Hypothalamus (tissue), 51 donors: ENCODE measurements around the gene MAPK8.

Experiments used
- DNase-seq, 51 donors: peaks; one replicate each; lab custom pipeline; 2025; lab: John Stamatoyannopoulos, UW

MAPK8 gene

DNA sequence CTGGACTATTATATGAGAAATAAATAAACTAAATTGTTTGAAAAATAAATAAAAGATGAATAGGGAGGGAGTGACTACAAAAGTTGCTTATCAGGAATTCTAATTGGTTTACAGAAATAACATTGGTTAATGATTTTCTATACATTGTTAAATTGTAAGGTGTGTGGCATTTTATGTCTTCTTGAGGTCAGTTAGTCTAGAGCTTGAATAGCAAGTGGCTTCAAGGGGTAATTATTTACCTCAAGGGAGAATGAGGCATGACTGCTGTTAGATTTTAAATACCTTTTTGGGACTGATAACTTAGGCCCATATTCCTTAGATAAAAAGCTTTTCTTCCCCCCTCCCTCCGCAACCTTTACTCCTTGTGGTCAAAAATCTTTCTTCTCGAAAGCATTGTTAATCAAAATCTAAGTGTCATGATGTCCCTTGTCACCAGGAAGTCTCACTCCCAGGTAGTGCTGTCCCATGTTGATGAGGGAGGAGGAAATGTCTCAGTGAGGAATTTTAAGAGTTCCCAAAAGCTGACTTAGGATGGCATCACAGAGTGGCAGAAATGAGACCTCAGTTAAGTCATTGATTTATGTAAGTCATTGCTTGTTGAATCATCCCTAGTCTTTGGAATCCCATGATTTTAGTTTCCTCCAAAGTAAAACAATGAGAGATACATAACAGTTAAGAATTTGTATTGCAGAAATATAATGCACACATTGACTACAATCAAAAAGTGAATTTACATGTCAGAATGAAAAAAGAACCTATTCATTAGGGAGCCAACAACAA is 71.5 kb downstream of the MAPK8 start:
- DNase-seq: no peak

DNA sequence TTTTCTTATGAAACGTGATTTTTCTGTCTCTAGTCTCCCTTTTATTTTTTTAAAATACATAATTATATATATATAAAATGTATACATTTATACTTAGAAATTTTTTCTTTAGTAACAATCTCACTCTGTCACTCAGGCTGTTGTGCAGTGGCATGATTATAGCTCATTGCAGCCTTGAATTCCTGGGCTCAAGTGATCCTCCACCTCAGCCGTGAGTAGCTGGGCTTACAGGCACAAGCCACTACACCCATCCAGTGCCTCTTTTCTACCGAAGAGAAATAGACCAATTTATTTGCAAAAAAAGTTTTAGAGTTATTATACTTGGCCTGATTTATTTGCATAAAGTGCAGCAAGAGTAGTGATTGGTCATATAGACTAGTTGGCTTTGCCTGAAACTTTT is 72.2 kb downstream of the MAPK8 start:
- DNase-seq: no peak

DNA sequence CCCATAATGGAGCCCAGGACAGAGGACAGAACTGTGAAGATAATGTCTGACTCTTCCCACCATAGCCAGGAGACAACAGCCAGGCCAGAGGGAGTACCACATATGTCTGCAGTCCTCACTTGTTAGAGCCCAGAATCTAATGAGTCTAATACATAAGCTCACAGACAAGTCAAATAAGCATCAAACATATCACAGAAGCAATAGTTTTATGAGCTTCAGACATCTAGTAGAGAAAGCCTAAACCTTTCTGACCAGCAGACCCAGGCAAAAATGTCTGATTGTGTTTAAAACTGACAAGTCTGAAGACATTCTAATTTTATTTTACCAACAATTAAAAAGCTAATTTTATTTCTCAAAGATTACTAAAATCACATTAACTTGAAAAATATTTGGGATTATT is 75.5 kb downstream of the MAPK8 start:
- no peak for DNase-seq

DNA sequence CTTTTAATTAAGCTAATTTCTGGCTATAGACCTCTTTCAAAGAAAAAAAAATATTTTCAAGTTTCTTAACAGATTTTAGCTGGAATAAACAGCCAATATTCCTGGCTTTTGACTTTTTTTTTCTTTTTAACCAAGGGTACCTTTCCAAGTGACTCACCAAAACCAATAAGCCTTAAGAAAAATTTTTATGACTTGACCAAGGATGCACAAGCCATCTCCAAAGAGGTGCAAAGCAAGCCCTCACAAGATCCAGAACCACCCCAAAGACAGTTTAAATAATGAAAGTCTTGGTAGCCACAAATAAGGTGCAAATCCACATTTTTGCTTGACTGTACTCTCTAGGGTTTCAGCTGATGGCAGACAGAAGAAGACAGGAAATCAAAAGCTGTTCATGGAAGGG is 76.5 kb downstream of the MAPK8 start:
- DNase-seq: no peak

DNA sequence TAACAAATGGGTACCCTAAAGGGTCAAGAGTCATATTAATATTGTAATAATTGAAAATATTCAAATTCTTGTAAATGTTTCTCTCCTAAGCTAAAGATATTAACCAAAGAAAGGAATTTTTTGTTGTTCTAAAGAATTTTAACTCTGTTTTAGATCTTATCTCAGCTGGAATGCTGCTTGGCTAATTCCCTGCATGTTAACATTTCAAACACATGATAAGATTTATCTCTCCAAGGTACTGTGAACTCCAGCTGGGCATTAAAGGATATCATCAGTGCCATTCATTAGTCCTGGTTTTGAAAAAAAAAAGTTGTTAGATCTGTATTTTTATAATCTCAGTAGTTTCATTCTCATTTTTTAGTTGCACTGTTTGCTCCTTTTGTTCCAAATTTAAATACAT is 76.9 kb downstream of the MAPK8 start:
- DNase-seq: no peak

DNA sequence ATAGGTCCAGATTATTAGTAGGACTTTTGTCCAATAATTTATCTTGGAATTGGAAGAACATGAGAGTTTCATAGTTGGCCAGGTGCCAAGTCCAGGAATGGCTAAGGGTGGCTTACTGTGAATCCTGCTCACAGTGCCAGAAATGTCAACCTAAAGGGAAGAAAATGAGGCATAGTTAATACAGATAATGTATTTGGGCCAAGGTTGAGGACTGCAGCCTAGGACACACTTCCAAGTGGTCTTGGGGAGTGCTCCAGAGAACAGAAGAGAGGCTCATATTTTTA is 78.2 kb downstream of the MAPK8 start:
- DNase-seq: no peak

DNA sequence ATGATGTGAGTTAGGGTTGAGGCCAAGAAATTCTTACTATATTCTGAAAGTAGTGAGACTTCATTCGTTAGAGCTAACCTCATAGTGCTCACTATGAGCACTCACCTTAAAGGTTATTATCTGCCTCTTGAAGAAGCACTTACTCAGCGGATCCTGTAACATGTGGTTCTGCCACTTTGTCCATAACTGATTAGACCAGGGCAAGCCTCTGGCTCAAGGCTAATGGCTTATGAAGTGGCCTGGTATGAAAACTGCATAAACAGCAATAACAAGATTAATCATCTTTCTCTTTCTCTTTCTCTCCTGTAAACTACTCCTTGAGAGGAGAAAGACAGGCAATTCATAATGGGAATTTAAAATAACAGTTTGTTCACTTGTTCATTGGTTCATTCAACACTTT is 82.8 kb downstream of the MAPK8 start:
- no peak for DNase-seq

DNA sequence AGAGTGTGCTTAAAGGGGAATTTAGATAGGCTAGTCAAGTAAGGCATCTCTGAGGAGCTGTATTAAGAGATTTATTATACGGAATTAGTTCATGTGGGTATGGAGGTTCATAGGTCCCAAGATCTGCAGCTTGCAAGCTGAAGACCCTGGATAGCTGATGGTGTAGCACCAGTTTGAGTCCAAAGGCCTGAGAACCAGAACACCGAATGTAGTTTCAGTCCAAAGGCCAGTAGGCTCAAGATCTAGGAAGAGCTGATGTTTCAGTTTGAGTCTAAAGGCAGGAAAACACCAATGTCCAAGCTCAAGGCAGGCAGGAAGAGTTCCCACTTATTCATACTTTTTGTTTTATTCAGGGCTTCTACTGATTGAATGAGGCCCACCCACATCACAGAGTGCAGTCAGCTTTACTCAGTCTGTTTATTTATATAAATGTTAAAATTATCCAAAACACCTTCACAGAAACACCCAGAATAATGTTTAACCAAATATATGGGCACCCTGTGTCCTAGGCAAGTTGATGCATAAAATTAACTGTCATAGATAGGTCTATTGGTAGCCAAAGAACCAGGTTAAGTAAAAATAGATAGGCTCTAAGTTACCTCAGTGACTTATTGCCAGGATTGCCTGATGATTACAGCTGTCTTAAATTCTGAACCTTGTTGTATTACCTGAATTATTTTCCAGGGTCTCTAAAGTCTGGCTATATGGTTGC is 83.5 kb downstream of the MAPK8 start:
- DNase-seq: no peak

DNA sequence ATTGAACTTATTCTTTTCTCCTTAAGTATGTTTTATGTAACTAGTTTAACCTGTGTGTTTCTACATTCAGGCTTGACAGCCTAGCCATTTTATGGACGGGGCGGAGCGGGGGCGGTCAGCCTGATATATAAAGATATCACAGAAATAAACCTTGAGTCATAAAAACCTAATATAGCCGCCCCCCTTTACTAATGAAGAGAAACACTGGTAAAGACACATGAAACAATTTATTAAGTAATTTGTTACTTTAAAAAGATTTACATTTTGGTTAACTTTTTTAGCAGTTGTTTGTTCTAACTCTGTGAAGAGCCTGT is 84.0 kb downstream of the MAPK8 start:
- DNase-seq: no peak

DNA sequence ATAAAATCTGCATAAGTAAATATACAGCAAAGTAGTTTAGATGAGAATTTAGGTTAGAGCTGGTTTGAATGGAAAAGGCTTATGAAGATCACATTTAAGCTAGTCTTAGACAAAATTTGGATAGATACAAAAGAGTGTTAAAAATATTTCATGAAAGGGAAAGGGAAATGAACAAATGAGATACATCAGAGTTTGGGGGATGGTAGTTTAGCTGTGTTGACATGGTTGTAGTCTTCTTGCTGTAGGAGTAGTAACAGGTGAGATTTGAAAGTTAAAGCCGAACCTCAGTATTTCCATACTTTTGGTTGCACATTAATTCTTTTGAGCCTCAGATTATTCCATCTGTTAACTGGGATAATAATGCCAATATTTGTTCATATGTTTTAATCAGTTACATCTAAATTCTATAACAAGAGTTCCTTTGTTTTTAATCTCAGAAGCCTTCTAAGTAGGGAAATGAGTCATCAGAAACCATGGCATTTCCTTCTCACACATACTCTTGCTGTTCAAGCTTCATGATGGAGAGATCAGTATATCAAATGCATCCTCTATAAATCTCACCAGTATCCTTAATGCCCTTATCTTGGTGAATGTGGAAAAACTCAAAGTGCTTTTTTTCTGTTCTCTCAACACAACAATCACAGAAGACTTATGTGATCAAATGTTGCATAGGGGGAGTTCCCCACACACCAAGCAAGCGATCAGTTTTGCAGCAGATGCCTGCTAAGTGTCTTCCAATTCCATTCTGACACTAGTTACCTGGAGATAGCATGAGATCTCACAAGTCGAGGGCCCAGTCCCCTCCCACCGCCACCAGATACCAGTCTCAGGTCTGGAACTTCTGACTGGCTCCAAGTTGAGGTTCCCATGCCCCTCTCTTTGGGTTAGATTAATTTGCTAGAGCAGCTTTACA is 84.7 kb downstream of the MAPK8 start:
- DNase-seq: no peak

DNA sequence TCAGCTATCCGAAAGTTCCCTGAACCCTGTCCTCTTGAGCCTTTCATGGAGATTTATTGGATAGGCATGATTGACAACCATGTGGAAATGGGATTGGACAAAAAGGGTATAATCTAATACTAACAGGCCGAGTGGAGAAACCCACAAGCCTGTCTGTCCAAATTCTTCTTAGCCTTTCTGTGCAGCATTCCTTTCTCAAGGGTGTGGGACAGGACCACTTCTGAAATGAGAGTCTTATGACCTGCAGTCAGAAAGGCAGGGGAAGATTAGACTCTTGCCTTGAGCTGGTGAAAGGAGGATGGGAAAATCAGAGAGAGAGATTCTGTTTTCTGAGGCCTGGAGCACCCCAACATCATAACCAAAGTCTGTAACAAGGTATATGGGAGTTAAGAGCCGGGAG is 85.5 kb downstream of the MAPK8 start:
- DNase-seq: no peak

DNA sequence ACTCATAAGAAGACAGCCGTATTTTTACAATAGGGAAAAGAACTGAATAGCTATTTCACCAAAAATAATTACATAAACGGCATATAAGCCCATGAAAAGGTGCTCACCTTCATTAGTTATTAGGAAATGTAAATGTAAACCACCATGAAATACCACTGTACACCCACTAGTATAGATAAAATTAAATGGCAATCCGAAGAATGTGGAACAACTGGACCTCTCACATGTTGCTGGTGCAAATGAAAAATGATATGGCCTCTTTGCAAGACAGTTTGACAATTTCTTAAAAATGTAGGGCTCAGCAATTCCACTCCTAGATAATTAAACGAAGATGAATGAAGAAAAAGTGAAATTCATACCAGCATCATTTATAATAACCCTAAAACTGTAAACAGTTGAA is 91.8 kb downstream of the MAPK8 start:
- DNase-seq: no peak

DNA sequence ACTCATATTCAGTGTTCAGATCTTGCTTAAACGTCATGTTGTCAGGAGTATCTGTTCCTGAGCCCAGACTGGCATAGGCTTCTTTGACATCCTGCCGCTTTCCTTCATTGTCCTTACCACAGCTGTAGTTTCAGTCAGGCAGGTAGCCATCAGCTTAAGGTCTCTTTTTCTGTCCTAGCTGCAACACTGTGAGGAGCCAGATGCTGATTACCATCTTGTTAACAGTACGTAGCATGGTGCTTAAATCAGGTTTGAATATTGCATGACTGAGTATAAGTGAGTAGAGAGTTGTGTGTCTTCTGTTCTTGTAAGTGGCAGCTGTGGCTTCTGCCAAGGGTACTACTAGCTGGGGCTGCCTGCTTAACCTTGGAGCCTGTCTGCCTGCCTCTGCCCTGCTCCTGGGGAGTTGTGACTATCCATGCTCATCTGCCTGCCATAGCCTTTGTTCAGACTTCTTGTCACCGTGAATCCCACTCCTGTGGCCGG is 92.6 kb downstream of the MAPK8 start:
- DNase-seq: peak in 3 of 51 donors; percentile 20 to 33 (median 20)

DNA sequence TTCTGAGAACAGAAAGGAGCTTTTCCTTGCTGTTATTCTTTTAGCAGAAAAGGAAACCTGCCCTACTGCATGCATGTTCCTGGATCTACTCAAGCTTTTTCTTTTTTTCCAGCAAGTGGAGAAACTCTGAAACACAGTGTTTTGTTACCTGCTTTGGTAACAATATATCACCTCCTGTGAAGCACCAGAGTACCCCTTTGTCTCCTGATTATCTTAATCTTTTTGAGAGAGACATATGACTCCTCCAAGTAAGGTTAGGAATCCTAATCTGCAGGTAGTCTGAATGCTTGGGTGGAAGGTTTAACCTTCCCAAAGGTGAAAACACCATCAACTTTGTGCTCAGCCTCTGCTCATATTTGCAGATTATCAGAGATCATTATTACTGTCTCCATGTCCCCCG is 93.1 kb downstream of the MAPK8 start:
- DNase-seq: no peak

DNA sequence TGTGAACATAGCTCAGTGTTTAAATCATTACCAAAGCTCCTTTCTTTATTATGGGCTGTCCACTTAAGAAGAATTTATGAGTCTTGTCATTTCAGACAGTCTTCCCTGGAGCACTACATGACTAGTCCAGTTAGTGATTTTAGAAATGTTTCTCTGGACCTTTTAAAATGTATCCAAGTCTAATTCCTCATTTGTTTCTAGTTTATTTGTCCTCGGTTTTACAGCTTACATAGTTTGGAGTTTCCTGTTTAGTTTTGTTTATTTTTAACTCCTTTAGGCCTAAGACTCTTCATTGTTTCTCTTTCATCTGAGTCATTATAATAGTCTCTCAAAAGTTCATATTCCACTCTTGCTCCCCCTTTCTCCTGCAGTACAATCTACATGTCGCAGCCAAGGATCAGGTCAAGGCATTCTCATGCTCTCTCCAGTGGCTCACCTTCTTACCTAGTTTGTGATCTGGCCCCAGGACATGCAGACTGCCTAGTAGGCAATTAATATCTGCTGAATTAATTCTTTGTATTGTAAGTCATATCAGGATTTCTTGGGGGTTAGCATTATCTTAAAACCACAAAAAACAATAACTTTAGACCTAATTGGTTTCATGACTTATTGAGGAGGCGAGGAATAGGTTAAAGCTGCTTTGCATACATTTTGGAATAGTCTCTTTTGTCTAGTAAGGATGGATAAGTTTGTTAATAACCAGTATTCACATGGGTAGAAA is 93.8 kb downstream of the MAPK8 start:
- DNase-seq: no peak

DNA sequence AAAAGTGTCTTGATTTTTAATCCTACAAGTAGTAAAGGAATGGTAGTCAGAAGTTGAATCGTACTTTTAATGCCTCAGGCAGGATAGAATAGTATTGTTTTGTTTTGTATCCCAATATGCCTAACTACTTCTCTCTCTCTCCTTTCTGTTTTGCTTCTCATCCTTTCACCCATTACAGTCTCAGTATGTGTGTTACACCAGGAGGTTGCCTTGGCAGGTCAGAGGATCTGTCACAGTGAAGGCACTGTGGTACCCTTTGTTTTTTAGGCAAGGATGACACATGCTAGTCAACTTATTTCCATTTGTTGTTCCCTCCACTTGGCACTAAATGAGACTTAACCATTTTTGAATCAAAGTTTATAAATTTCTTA is 94.4 kb downstream of the MAPK8 start:
- DNase-seq: no peak

DNA sequence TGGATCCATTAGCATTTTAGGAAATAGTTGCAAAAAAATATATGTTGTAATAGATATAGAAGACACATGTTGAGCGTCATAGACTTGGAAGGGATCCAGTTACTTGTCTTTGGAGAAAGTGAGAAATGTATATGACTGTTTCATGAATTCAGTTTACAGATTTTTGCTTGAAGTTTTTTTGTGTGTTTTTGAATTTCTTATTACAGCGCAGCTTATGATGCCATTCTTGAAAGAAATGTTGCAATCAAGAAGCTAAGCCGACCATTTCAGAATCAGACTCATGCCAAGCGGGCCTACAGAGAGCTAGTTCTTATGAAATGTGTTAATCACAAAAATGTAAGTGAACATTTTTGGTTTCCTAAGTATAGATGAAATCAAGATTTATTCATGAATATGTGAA is 98.2 kb downstream of the MAPK8 start:
- DNase-seq: no peak

DNA sequence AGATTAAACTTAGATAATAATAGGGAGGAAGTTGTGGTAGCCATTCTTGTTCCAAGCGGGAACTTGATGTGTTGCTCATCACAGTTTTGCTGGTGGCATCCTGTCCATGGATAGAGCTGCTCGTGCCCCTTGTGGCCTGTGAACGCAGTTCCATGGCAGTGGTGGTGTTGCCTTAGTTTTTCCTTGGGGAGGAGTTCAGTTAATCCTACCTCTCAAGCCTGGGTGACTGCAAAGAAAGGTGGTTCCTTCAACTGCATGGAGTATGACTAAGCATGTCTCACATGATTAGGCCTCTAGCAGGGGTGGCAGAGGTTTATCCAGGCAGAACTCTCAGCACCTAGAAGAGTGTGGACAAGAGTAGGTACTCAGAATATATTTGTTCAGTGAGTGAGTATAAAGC is 99.7 kb downstream of the MAPK8 start:
- no peak for DNase-seq

DNA sequence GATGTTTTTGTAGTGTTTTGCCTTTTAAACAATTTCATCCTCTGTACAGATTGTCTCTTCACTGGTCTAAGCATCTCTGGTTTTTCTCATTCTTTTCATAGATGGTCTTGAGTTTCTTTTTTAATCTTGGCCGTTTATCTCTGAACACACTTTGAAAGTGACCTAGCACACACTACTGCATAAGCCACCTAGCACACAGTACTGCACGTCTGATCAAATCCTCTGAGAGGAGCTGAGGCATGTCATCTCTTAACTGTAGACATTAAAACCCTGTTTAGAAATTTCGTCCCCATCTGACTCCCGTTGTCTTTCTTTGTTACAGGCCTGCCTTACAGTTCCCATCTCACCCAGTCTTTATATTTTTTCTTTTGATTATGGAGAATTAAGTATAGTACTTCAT is 100.2 kb downstream of the MAPK8 start:
- no peak for DNase-seq

DNA sequence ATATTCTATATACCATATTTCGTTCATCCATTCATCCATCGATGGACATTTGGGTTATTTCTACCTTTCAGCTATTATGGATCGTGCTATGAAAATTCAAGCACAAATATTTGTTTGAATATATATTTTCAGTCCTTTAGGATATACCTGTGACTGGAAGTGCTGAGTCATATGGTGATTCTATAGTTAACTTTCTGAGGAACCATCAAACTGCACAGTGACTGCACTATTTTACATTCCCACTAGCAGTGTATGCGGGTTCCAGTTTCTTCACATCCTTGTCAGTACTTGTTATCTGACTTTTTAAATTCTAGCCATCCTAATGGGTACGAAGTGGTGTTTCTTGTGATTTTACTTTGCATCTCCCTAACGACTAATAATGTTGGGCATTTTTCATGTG is 104.0 kb downstream of the MAPK8 start:
- no peak for DNase-seq

DNA sequence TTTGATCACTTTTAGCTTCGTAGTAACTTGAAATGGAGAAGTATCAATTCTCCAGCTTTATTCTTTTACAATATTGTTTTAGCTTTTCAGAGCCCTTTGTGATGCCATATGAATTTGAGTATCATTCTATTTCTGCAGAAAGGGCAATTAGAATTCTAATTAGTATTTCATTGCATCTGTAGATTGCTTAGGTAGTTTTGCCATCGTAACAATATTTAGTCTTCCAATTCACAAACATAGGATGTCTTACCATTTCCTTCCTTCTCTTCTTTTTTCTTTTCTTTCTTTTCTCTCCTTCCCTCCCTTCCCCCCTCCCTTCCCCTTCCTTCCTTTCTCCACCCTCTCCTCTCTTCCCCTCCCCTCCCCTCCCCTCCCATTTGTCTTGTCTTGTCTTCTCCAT is 105.0 kb downstream of the MAPK8 start:
- no peak for DNase-seq
